NCI-H1436 (cell line): ENCODE data around the gene LOXHD1.

Experiments used
- DNase-seq: peaks from one replicate; lab custom pipeline; 2025; lab: John Stamatoyannopoulos, UW

Gene LOXHD1

GRCh38 chr18:46577546-46577945 is 79.5 kb downstream of the LOXHD1 start:
- DNase-seq, result no peak

- DNase-seq, result no peak
These were observed 81.2 kb downstream of the LOXHD1 start for GRCh38 chr18:46575851-46576250.

- DNase-seq, result no peak
These were observed 82.3 kb downstream of the LOXHD1 start for GRCh38 chr18:46574743-46575115.

- DNase-seq, result no peak
These were observed 82.8 kb downstream of the LOXHD1 start for GRCh38 chr18:46574000-46574742.

- no peak for DNase-seq
These were observed 83.9 kb downstream of the LOXHD1 start for GRCh38 chr18:46573156-46573555.

- DNase-seq, result no peak
These were observed 85.3 kb downstream of the LOXHD1 start for GRCh38 chr18:46571756-46572155.

- no peak for DNase-seq
These were observed 86.4 kb downstream of the LOXHD1 start for GRCh38 chr18:46570666-46571065.

GRCh38 chr18:46570134-46570533 is 86.9 kb downstream of the LOXHD1 start:
- no peak for DNase-seq

GRCh38 chr18:46569211-46569610 is 87.8 kb downstream of the LOXHD1 start:
- DNase-seq, result no peak

- DNase-seq, result no peak
These were observed 89.8 kb downstream of the LOXHD1 start for GRCh38 chr18:46567196-46567595.

- DNase-seq, result no peak
These were observed 90.9 kb downstream of the LOXHD1 start for GRCh38 chr18:46566111-46566510.

GRCh38 chr18:46565256-46565655 is 91.8 kb downstream of the LOXHD1 start:
- DNase-seq, result no peak

- no peak for DNase-seq
These were observed 93.7 kb downstream of the LOXHD1 start for GRCh38 chr18:46563317-46563716.

- no peak for DNase-seq
These were observed 94.3 kb downstream of the LOXHD1 start for GRCh38 chr18:46562674-46563192.

- no peak for DNase-seq
These were observed 96.4 kb downstream of the LOXHD1 start for GRCh38 chr18:46560671-46561045.

GRCh38 chr18:46559946-46560670 is 96.9 kb downstream of the LOXHD1 start:
- no peak for DNase-seq

GRCh38 chr18:46559296-46559695 is 97.7 kb downstream of the LOXHD1 start:
- DNase-seq, result no peak

GRCh38 chr18:46556590-46557206 is 100.3 kb downstream of the LOXHD1 start:
- no peak for DNase-seq

GRCh38 chr18:46555724-46556123 is 101.3 kb downstream of the LOXHD1 start:
- DNase-seq, result no peak

- no peak for DNase-seq
These were observed 101.8 kb downstream of the LOXHD1 start for GRCh38 chr18:46555213-46555612.

- no peak for DNase-seq
These were observed 102.5 kb downstream of the LOXHD1 start for GRCh38 chr18:46554406-46555080.

- DNase-seq, result no peak
These were observed 106.4 kb downstream of the LOXHD1 start for GRCh38 chr18:46550609-46551008.
